Ishikawa (cell line): Measurements from ENCODE around the gene BPHL.

ENCODE experiments used
- CEBPB ChIP-seq: IDR thresholded peaks from 2 replicates; pipeline ENCODE4 v1.6.1; 2012
- CREB1 ChIP-seq: IDR thresholded peaks from 2 replicates; pipeline ENCODE4 v1.6.1; 2012; ENCODE audit warnings: low read depth
- EGR1 ChIP-seq: IDR thresholded peaks from 2 replicates; pipeline ENCODE4 v1.6.1; 2012
- FOXM1 ChIP-seq: IDR thresholded peaks from 2 replicates; pipeline ENCODE4 v1.6.1; 2012; ENCODE audit warnings: low read depth, borderline replicate concordance
- MAX ChIP-seq: IDR thresholded peaks from 2 replicates; pipeline ENCODE4 v1.6.1; 2012
- RAD21 ChIP-seq: IDR thresholded peaks from 2 replicates; pipeline ENCODE4 v1.6.1; 2012; ENCODE audit warnings: low read depth
- REST ChIP-seq: IDR thresholded peaks from 2 replicates; pipeline ENCODE4 v1.6.1; 2012; ENCODE audit warnings: low read depth, mild to moderate bottlenecking
- TAF1 ChIP-seq: IDR thresholded peaks from 2 replicates; pipeline ENCODE4 v1.6.1; 2012; ENCODE audit warnings: low read depth, mild to moderate bottlenecking
- TCF12 ChIP-seq: IDR thresholded peaks from 2 replicates; pipeline ENCODE4 v1.6.1; 2012; ENCODE audit warnings: low read depth
- TEAD4 ChIP-seq: IDR thresholded peaks from 2 replicates; pipeline ENCODE4 v1.6.1; 2012
- USF1 ChIP-seq: IDR thresholded peaks from 2 replicates; pipeline ENCODE4 v1.6.1; 2012
- YY1 ChIP-seq: IDR thresholded peaks from 2 replicates; pipeline ENCODE4 v1.6.1; 2012; ENCODE audit warnings: low read depth

GRCh38 chr6:3125815-3126214 is 7.3 kb downstream of the BPHL start:
- TF ChIP-seq RAD21 = no peak
- TF ChIP-seq TCF12 = no peak
- TF ChIP-seq USF1 = no peak
- no peak for TF ChIP-seq TAF1
- TF ChIP-seq MAX = no peak
- TF ChIP-seq EGR1 = no peak
- TF ChIP-seq REST = no peak
- TF ChIP-seq TEAD4 = no peak
- no peak for TF ChIP-seq CEBPB
- TF ChIP-seq YY1 = no peak
- no peak for TF ChIP-seq CREB1
- TF ChIP-seq FOXM1 = no peak
